Endodermal cell (in vitro differentiated cells): Measurements from ENCODE around the gene SERPINA7. TPM values are rescaled to one million over a fixed set of nuclear protein-coding genes. Genes with fewer than 3 reads are reported as not detected.

Experiments
- DNase-seq: peaks from one replicate; pipeline ENCODE4 v3.0.0-alpha.2; 2017
- H3K27ac ChIP-seq: 2 replicates; pipeline ENCODE4 v1.5.1; 2013; ENCODE audit warnings: mild to moderate bottlenecking, low read depth, low read length, moderate library complexity
- H3K27me3 ChIP-seq: 2 replicates; pipeline ENCODE4 v1.6.1; 2013; ENCODE audit warnings: mild to moderate bottlenecking, low read length, moderate library complexity; ENCODE audit not compliant: insufficient read depth, control insufficient read depth, poor library complexity, severe bottlenecking
- H3K36me3 ChIP-seq: 2 replicates; pipeline ENCODE4 v1.7.0; 2013; ENCODE audit warnings: mild to moderate bottlenecking, low read length, moderate library complexity; ENCODE audit not compliant: control insufficient read depth, insufficient read depth
- H3K4me1 ChIP-seq: one replicate; pipeline ENCODE4 v1.7.0; 2013; ENCODE audit warnings: low read length; ENCODE audit not compliant: control insufficient read depth, insufficient read depth
- H3K4me3 ChIP-seq: 2 replicates; pipeline ENCODE4 v1.5.1; 2013; ENCODE audit warnings: mild to moderate bottlenecking, low read length, moderate library complexity
- H3K9ac ChIP-seq: 2 replicates; pipeline ENCODE4 v1.6.1; 2013; ENCODE audit warnings: mild to moderate bottlenecking, low read length, moderate library complexity; ENCODE audit not compliant: poor library complexity, severe bottlenecking; ENCODE audit errors: extremely low read depth
- H3K9me3 ChIP-seq: 2 replicates; pipeline ENCODE4 v1.6.1; 2013; ENCODE audit warnings: mild to moderate bottlenecking, low read length, moderate library complexity; ENCODE audit not compliant: control insufficient read depth
- H3K27ac Mint-ChIP-seq: 2 replicates; pipeline ENCODE4 v1.8.0; 2020; ENCODE audit warnings: mixed read lengths
- H3K27me3 Mint-ChIP-seq: 2 replicates; pipeline ENCODE4 v1.8.0; 2021; ENCODE audit warnings: mild to moderate bottlenecking, mixed read lengths; ENCODE audit not compliant: insufficient read depth
- H3K36me3 Mint-ChIP-seq: 2 replicates; pipeline ENCODE4 v1.8.0; 2020; ENCODE audit warnings: low read depth, mixed read lengths
- H3K4me1 Mint-ChIP-seq: 2 replicates; pipeline ENCODE4 v1.8.0; 2020; ENCODE audit warnings: mixed read lengths
- H3K4me3 Mint-ChIP-seq: 2 replicates; pipeline ENCODE4 v1.8.0; 2020; ENCODE audit warnings: mild to moderate bottlenecking, moderate library complexity, mixed read lengths
- H3K9me3 Mint-ChIP-seq: 2 replicates; pipeline ENCODE4 v1.8.0; 2020; ENCODE audit warnings: mild to moderate bottlenecking, mixed read lengths
- CTCF ChIP-seq: fragments of 200-600 bp; sonication (generic); conservative IDR thresholded peaks from 2 replicates; pipeline ENCODE4 v1.5.0; 2021; ENCODE audit warnings: antibody characterized with exemption, mild to moderate bottlenecking
- WGBS, 2 experiments: methylation state at CpG; one replicate each; pipeline versions ENCODE4 v1.1.5 to v1.1.7; 2013; ENCODE audit warnings: missing lambda C conversion rate in 2 of 2, mixed read lengths in 1 of 2; ENCODE audit not compliant: insufficient coverage in 1 of 2, insufficient read length in 1 of 2; 5-methylcytosine and 5-hydroxymethylcytosine counted together
- total RNA-seq, 2 donors: library from RNA; stranded (reverse); fragmentation: NEBNext Ultra II Directional in 1 of 2; extraction: Animal tissue kit (Norgen Biotek cat#: 25700) in 1 of 2; gene quantifications; 2 replicates in 1 of 2; 3 replicates in 1 of 2; pipeline ENCODE4 v1.2.1, GENCODE V29; 2021

SERPINA7 gene
- total RNA-seq, 2 donors from 2014 or later, result not detected

DNA sequence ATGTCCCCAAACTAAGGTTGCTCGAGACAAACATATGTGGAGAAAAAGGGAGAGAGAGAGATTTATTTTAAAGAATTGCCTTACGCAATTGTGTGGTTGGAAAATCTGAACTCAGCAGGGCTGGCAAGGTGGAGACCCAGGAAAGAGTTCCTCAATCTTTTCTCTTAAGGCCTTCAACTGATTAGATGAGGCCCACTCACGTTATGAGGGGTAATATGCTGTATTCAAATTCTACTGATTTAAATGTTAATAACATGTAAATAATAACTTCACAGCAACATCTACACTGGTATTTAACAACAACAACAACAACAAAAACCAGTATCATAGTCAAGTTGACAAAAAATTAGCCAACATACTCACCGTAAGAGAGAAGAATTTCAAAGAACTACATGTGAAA, 14.6 kb downstream of the SERPINA7 start:
- WGBS, 2 experiments, result 74 to 100% methylated on average over 1 to 3 of the region's 4 CpGs
- Histone ChIP-seq H3K36me3 (no peaks in the 10 kb centered on the region), H3K27ac (no peak overlapping the region), H3K9me3 (no peaks in the 10 kb centered on the region), H3K4me3 (no peak overlapping the region), H3K4me1 (no peaks in the 10 kb centered on the region), H3K27me3 (no peaks in the 10 kb centered on the region), H3K9ac (no peak overlapping the region)
- no peaks in the 10 kb centered on the region for H3K4me1 Mint-ChIP-seq
- no peaks in the 10 kb centered on the region for H3K36me3 Mint-ChIP-seq
- H3K4me3 Mint-ChIP-seq, result no peak overlapping the region
- TF ChIP-seq CTCF, result no peak
- H3K27me3 Mint-ChIP-seq, result no peaks in the 10 kb centered on the region
- H3K9me3 Mint-ChIP-seq, result peaks cover 67% of the 10 kb centered on the region
- no peak for DNase-seq
- no peak overlapping the region for H3K27ac Mint-ChIP-seq

DNA sequence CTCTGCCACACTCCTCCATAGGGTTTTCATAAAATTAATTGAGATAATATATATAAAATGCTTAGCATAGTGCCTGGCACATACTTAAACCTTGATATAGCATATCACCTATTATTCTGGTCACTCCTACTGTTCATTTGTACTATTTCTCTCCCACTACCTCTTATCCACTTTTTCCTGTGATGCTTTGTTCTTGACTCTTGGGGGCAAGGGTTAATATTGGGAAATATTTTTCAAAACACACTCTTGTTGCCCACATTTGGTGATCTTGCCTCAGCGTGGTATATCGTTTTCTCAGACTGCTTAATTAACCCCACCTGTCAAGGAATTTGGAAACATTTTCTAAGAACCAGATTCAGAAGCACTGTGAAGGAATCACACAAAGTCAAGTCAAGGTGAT, 16.3 kb downstream of the SERPINA7 start:
- H3K36me3 ChIP-seq, result no peaks in the 10 kb centered on the region
- no peaks in the 10 kb centered on the region for H3K27me3 Mint-ChIP-seq
- H3K9me3 ChIP-seq, result no peaks in the 10 kb centered on the region
- H3K9ac ChIP-seq, result no peak overlapping the region
- H3K9me3 Mint-ChIP-seq, result peaks cover 67% of the 10 kb centered on the region
- no peak overlapping the region for H3K27ac ChIP-seq
- no peaks in the 10 kb centered on the region for H3K4me1 Mint-ChIP-seq
- DNase-seq, result no peak
- no peak overlapping the region for H3K27ac Mint-ChIP-seq
- no peak for TF ChIP-seq CTCF
- no peaks in the 10 kb centered on the region for H3K4me1 ChIP-seq
- 86% methylated on average over 2 of the region's 2 CpGs; no CpG with 5 or more reads in 1 of the 2 experiments for WGBS, 2 experiments
- no peaks in the 10 kb centered on the region for H3K27me3 ChIP-seq
- H3K36me3 Mint-ChIP-seq, result no peaks in the 10 kb centered on the region
- no peak overlapping the region for H3K4me3 Mint-ChIP-seq
- no peak overlapping the region for H3K4me3 ChIP-seq

GRCh38 chrX:106014119-106014775, 24.3 kb downstream of the SERPINA7 start:
- Histone ChIP-seq H3K4me3 (no peak overlapping the region), H3K9me3 (no peaks in the 10 kb centered on the region), H3K27me3 (no peaks in the 10 kb centered on the region), H3K4me1 (no peaks in the 10 kb centered on the region), H3K27ac (no peak overlapping the region), H3K9ac (no peak overlapping the region), H3K36me3 (no peaks in the 10 kb centered on the region)
- Mint-ChIP-seq H3K9me3 (peaks cover 79% of the 10 kb centered on the region), H3K4me1 (no peaks in the 10 kb centered on the region), H3K27me3 (no peaks in the 10 kb centered on the region), H3K4me3 (no peak overlapping the region), H3K27ac (no peak overlapping the region), H3K36me3 (no peaks in the 10 kb centered on the region)
- WGBS, 2 experiments, result 56% methylated on average over 1 of the region's 1 CpG; no CpG with 5 or more reads in 1 of the 2 experiments
- TF ChIP-seq CTCF, result no peak
- DNase-seq, result no peak
